BJ (cell line): ENCODE measurements around the gene MRO. TPM values are rescaled to one million over a fixed set of nuclear protein-coding genes. Genes with fewer than 3 reads are reported as not detected.
"Not testable (repeated sequence)": the region's sequence is repeated elsewhere in the genome, so short reads cannot be mapped to it uniquely, and the experiment has no call there.

Source experiments
- CTCF ChIA-PET: fragments of 350-600 bp; formaldehyde crosslinking; extraction: SDS; loops from one replicate; lab custom pipeline; 2021; ENCODE audit warnings: antibody characterized with exemption, inconsistent platforms; lab: Yijun Ruan, JAX
- POLR2A ChIA-PET: fragments of 300-600 bp; sonication (Branson Sonifier 250); formaldehyde crosslinking; extraction: SDS; loops from one replicate; lab custom pipeline; 2021; ENCODE audit warnings: antibody characterized with exemption; lab: Charles Lee
- DNase-seq: peaks from one replicate; pipeline ENCODE4 v3.0.0-alpha.2; 2011; ENCODE audit warnings: low read depth
- H3K27me3 ChIP-seq: 2 replicates; pipeline ENCODE4 v1.6.0; 2011; ENCODE audit warnings: low read length; ENCODE audit not compliant: control insufficient read depth, insufficient read depth
- H3K36me3 ChIP-seq: 2 replicates; pipeline ENCODE4 v1.5.1; 2011; ENCODE audit warnings: low read length; ENCODE audit not compliant: control insufficient read depth, insufficient read depth
- H3K4me3 ChIP-seq: 2 replicates; pipeline ENCODE4 v1.5.1; 2011; ENCODE audit warnings: low read depth, mild to moderate bottlenecking, control low read depth, low read length
- CTCF ChIP-seq: IDR thresholded peaks from 2 replicates; pipeline ENCODE4 v1.5.1; 2011; ENCODE audit warnings: low read depth, mild to moderate bottlenecking, control low read depth, inconsistent platforms, low read length, moderate library complexity; ENCODE audit not compliant: insufficient read depth
- polyA plus RNA-seq: library from polyadenylated mRNA; depleted of rRNA; stranded (reverse); fragments of >200 nt; gene quantifications from 2 replicates; pipeline ENCODE4 v1.2.3, GENCODE V29; 2011

Gene MRO
- polyA plus RNA-seq, 1 experiment: not detected

- DNase-seq: no peak
- ChIA-PET CTCF (no interaction called here), POLR2A (no interaction called here)
- TF ChIP-seq CTCF: no peak
- no peaks in the 10 kb centered on the region for H3K27me3 ChIP-seq
- no peaks in the 10 kb centered on the region for H3K36me3 ChIP-seq
- no peak overlapping the region for H3K4me3 ChIP-seq
Measured at GRCh38 chr18:50861617-50862016, 41.8 kb upstream of the MRO start.

GRCh38 chr18:50859793-50860555 is 40.2 kb upstream of the MRO start:
- ChIA-PET POLR2A (no interaction called here), CTCF (interaction anchor here (1.4 kb wide), 1 partner anchor 9 kb away, joined by 6 read pairs; no protein-coding TSS in a partner anchor)
- no peak for TF ChIP-seq CTCF
- Histone ChIP-seq H3K27me3 (no peaks in the 10 kb centered on the region), H3K36me3 (no peaks in the 10 kb centered on the region), H3K4me3 (no peak overlapping the region)
- no peak for DNase-seq

GRCh38 chr18:50857694-50858093 is 37.9 kb upstream of the MRO start:
- POLR2A ChIA-PET: no interaction called here
- CTCF ChIA-PET: interaction anchor here (1.1 kb wide), 1 partner anchor 194 kb away, joined by 4 read pairs; no protein-coding TSS in a partner anchor
- Histone ChIP-seq H3K4me3 (no peak overlapping the region), H3K36me3 (no peaks in the 10 kb centered on the region), H3K27me3 (no peaks in the 10 kb centered on the region)
- DNase-seq: no peak
- TF ChIP-seq CTCF: no peak

- H3K27me3 ChIP-seq, H3K4me3 ChIP-seq, DNase-seq, H3K36me3 ChIP-seq, POLR2A ChIA-PET: not testable (repeated sequence)
- CTCF ChIA-PET: interaction anchor here (1.1 kb wide), 1 partner anchor 194 kb away, joined by 4 read pairs; no protein-coding TSS in a partner anchor
Measured at GRCh38 chr18:50857166-50857565, 37.4 kb upstream of the MRO start.

- no peak for DNase-seq
- POLR2A ChIA-PET: no interaction called here
- CTCF ChIA-PET: interaction anchor here (1.6 kb wide), 1 partner anchor 11 kb away, joined by 4 read pairs; no protein-coding TSS in a partner anchor
- no peaks in the 10 kb centered on the region; the same call in 1 of the 2 replicates for H3K27me3 ChIP-seq
- TF ChIP-seq CTCF: no peak
- no peaks in the 10 kb centered on the region for H3K36me3 ChIP-seq
- H3K4me3 ChIP-seq: no peak overlapping the region
Measured at GRCh38 chr18:50855976-50856757, 36.4 kb upstream of the MRO start.
